COR-L47 (cell line): ENCODE results near the gene AANAT.
A peak's percentile ranks its signal among the peaks of the same experiment; 100 is the strongest.

Experiments used
- DNase-seq: peaks from one replicate; lab custom pipeline; 2025; lab: John Stamatoyannopoulos, UW

Gene AANAT

GRCh38 chr17:76442341-76443338, 24.8 kb upstream of the AANAT start:
- DNase-seq = no peak

GRCh38 chr17:76444518-76445311, 22.7 kb upstream of the AANAT start:
- no peak for DNase-seq

GRCh38 chr17:76445697-76446448, 21.5 kb upstream of the AANAT start:
- DNase-seq = no peak

- no peak for DNase-seq
Observed at GRCh38 chr17:76446449-76447231, 20.8 kb upstream of the AANAT start.

- DNase-seq = no peak
Observed at GRCh38 chr17:76447931-76448652, 19.3 kb upstream of the AANAT start.

GRCh38 chr17:76449126-76449525, 18.3 kb upstream of the AANAT start:
- DNase-seq = no peak

- no peak for DNase-seq
Observed at GRCh38 chr17:76451506-76451905, 15.9 kb upstream of the AANAT start.

- no peak for DNase-seq
Observed at GRCh38 chr17:76452127-76452659, 15.2 kb upstream of the AANAT start.

GRCh38 chr17:76452660-76453430, 14.6 kb upstream of the AANAT start, which contains the start of gene UBE2O:
UBE2O (minus strand) TSS chr17:76453152; CDS start chr17:76453141, 11 bp downstream.
- DNase-seq = peak; percentile 93

GRCh38 chr17:76453431-76453743, 14.0 kb upstream of the AANAT start:
- DNase-seq = no peak

GRCh38 chr17:76458580-76459490, 8.6 kb upstream of the AANAT start:
- peak; percentile 32 for DNase-seq

GRCh38 chr17:76459674-76460073, 7.7 kb upstream of the AANAT start:
- no peak for DNase-seq

GRCh38 chr17:76461765-76462555, 5.4 kb upstream of the AANAT start:
- no peak for DNase-seq

- DNase-seq = no peak
Observed at GRCh38 chr17:76462556-76463290, 4.7 kb upstream of the AANAT start.

- no peak for DNase-seq
Observed at GRCh38 chr17:76466775-76467130, 650 bp upstream of the AANAT start.

- no peak for DNase-seq
Observed at GRCh38 chr17:76467809-76468633, 618 bp downstream of the AANAT start.
